Effector CD8-positive, alpha-beta T cell (primary cell): ENCODE data around the gene CHD1L.
"Not testable (repeated sequence)": the region's sequence is repeated elsewhere in the genome, so short reads cannot be mapped to it uniquely, and the experiment has no call there.

Experiments
- DNase-seq: peaks from one replicate; lab custom pipeline; 2025; lab: John Stamatoyannopoulos, UW
- total RNA-seq, 4 experiments: gene quantifications; one replicate each; lab custom pipeline; 2026; lab: John Stamatoyannopoulos, UW

The CHD1L gene
- 1.3 to 3.9 (median 3.1) reads per million in 4 experiments for total RNA-seq

DNA sequence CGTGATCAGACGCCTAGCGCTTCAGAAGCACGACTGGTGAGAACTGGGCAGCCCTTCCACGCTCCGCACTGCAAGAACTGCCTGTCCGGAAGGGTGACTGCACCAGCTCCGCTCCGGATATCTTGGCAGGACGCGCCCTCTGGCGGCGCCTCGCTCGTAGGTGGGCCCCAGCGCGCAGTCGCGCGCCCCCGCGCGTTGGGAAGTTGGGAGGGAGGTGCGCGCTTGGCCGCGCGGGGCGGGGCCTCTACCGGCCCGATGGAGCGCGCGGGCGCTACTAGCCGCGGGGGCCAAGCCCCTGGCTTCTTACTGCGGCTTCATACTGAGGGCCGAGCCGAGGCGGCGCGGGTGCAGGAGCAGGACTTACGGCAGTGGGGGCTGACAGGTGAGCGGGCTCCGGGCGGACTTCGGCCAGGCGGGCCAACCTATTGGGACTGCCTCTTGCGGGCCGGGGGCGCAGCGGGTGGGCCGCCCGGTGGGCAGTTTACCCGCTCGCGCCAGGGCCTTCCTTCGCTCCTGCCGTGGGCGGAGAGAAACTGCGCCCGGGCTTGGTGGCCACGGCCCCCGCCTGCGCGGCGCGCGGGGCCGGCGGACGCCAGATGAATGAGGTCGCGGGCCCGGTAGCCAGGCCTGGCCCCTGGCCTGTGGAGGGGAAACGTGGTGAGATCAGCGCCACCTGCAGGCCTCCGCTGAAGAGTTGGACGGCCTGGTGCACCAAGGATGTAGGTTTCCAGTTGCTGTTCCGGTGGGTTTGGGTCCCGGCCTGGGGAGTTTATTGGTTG lies at the start of gene CHD1L:
CHD1L (plus strand) TSS at position 236 of the 779 bp plus-strand sequence; CDS start at position 256, 20 bp downstream.
- DNase-seq: peak; percentile 81

DNA sequence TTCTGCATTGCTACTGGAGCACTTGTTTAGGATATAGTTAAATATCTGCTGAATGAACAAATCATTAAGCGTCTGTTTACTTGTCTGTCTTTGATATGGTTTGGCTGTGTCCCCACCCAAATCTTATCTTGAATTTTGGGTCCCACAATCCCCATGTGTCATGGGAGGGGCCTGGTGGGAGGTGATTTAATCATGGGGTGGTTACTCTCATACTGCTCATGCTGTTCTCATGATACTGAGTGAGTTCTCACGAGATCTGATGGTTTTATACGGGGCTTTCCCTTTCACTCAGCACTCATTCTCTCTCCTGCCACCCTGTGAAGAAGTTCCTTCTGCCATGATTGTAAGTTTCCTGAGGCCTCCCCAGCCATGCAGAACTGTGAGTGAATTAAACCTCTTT lies 45.2 kb upstream of the CHD1L start:
- DNase-seq: not testable (repeated sequence)

DNA sequence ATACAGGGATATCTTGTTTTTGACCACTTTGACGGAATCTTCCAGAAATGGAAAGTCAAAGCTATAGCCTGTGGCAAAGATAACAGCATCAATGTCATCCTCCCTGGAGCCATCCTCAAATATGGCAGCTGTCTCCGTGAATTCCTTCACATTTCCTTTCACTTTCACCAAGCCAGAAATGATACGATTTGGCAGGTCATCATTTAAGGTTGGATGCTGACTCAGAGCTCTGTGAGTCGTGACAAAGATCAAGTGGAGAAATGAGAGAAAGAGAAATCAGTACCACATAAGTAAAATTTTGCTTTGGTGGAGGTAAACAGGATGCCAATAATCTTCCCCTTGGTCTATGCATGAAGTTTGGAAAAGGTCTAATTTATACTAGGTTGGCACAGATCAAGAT lies 41.2 kb upstream of the CHD1L start:
- no peak for DNase-seq

- no peak for DNase-seq
Measured at GRCh38 chr1:147201786-147202185, 40.7 kb upstream of the CHD1L start.

GRCh38 chr1:147202576-147202975 lies 39.9 kb upstream of the CHD1L start:
- no peak for DNase-seq

GRCh38 chr1:147204080-147204479 lies 38.4 kb upstream of the CHD1L start:
- DNase-seq: no peak

GRCh38 chr1:147207192-147207591 lies 35.3 kb upstream of the CHD1L start:
- no peak for DNase-seq

DNA sequence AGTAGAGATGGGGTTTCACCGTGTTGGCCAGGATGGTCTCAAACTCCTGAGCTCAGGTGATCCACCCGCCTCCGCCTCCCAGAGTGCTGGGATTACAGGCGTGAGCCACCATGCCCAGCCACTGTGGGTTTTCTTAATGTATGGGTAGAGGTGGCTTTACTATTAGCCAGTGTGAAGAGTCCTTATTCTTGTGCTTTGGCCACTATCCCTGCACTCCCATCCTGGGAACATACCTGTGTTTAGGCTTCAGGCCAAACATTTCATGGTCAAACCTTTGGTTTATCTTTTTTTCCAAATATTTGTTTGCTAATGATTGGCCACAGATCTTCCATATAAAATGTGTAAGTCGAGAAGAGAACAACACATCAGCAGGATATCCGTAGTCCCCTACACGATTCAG lies 33.9 kb upstream of the CHD1L start:
- no peak for DNase-seq

GRCh38 chr1:147209825-147210821 lies 32.4 kb upstream of the CHD1L start:
- DNase-seq: no peak

GRCh38 chr1:147210987-147211386 lies 31.5 kb upstream of the CHD1L start:
- DNase-seq: no peak

DNA sequence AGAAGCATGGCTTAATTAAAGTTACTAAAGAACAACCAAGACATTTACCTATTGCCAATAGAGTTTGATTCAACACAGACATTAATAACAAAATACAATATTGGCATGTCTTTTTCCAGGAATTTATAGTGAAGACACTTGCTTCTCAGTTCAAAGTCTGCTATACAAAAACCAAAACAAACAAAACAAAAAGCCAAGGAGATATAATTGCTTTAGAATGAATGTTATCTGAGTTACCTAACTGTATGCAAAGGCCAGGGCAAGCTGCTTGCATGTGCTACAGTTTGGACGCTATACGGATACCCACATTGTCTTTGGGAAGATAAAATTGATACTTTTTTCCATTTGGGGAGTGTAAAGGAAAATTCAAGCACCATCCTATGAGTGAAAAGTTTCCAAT lies 30.9 kb upstream of the CHD1L start:
- no peak for DNase-seq

- DNase-seq: no peak
Measured at GRCh38 chr1:147213271-147213670, 29.2 kb upstream of the CHD1L start.

DNA sequence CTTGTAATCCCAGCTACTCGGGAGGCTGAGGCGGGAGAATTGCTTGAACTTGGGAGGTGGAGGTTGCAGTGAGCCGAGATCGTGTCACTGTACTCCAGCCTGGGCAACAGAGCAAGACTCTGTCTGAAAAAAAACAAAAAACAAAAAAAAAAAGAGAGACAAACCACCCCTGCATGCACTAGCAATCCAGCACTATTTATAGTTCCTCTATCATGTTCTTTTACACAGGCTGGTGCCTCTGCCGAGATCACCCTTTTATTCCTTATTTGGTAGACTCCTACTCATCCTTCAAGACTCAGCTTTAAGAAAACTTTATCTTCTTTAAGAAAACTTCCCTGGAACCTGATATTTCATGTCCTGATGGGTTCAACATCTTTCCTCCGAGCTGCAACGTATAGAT lies 28.2 kb upstream of the CHD1L start:
- no peak for DNase-seq

DNA sequence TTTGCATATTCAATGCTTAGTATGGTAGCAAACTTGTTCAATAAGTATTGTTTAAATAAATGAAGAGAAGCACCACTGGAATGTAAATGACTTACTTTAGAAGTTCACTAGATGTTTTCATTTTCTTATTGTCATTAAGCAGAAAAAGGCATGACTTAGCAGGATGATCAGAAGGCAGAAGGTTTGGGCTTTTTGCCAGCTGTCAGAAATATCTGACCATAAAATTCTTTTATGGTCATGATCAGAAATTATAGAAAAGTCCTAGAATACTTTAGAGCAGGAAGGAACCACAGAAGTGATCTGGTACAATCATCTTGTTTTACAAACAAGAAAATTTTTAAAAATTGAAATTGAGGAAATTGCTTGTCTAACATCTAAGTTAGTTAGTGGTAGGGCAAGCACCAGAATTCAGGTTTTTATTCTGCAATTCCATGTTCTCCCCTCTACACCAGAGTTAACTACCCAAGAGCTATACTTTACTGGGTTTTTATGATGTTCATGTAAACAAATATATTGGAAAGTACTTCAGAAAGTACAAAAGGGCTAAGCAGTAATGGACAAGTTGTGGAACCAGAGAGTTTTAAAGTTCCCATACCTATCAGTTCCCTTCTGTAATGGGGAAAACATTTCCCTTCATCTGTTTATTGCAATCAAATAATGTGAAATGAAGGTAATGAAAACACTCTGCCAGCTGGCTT lies 27.5 kb upstream of the CHD1L start:
- no peak for DNase-seq

GRCh38 chr1:147215540-147215916 lies 27.0 kb upstream of the CHD1L start:
- DNase-seq: no peak

- DNase-seq: no peak
Measured at GRCh38 chr1:147216124-147216523, 26.4 kb upstream of the CHD1L start.

DNA sequence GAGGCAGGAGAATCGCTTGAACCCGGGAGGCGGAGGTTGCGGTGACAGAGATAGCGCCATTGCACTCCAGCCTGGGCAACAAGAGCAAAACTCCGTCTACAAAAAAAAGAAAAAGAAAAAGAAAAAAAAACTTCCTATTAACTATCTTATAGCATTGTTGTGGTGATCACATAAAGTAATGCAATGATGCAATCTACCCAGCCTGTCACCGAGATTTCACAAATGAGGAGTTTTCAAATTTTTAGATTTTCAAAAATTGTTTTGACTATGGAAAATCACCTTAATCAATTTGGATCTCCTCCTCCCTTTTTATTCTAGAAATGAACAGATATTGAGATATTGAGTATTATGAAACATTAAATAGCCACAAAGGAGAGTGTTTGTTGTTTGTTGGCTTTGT lies 25.3 kb upstream of the CHD1L start:
- no peak for DNase-seq

DNA sequence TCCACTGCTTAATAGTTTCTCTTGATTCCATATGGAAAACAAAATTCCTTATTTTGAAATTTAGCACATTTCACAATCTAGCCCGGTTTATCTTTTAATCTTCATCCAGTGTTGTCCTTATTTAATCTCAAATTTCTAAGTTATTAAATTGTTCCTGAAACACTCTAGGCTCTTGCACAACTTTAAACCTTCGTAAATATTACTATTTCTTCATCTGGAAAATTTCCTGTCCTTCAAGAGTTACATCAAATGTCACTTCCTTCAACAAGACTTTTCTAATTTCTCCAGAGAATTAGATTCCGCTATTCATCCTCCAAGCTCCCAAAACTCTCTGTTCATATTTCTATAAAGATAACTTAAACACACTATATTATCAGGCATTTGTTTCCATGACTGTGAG lies 23.9 kb upstream of the CHD1L start:
- no peak for DNase-seq

DNA sequence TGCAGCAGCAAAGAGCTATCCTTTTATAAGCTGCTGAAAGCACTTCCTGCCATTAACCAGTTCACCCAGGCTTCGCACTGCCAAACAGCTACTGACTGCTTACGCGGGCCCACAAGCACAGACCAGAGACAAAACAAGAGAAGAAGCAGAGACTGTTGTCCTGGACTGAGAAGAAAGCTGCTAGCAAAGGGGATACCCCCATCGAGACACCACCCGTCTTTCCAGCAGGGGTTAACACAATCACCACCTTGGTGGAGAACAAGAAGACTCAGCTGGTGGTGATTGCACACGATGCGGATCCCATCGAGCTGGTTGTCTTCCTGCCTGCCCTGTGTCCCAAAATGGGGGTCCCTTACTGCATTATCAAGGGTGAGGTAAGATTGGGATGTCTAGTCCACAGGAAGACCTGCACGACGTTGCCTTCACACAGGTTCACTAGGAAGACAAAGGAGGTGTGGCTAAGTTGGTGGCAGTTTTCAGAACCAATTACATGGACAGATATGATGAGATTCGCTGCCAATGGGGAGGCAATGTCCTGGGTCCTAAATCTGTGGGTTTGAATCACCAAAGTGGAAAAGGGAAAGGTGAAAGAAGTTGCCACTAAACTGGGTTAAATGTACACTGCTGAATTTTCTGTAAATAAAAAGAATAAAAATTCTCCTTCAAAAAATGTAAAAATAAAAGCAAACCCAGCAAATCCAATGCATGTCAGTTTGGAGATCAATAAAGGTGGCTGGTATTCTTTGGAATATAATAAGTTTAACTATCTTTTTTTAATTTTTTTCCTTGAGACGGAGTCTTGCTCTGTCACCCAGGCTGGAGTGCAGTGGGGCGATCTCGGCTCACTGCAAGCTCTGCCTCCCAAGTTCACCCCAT lies 18.5 kb upstream of the CHD1L start:
- DNase-seq: no peak

DNA sequence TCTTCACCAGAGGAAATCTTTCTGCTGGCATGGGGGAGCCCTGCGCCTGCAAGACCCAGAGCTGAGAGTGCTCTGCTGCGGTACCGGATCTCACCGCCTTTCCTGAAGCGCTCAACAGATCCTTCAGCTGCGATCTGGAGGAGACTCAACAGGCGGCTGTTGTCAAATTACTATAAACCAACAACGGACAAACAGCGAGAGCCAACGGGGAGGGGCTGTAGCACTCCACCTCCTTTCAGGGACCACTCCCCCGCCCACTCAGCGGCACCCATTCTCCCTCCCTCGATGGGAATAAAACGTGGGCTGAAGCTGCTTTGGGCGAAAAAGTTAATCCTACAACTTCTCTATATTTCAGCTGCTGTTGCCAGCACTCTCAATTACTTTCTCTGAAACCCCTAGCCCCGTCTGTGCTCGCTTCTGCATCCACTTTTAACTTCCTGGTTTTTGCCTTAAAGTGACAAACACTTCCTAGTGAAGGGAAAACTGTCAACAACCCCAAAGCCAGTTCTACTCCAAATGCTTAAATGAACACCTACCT lies 17.2 kb upstream of the CHD1L start, which contains the start of gene FMO5:
FMO5 (minus strand) TSS at position 147 of the 538 bp plus-strand sequence. CDS start 310 bp downstream, outside the sequence.
- peak; percentile 20 for DNase-seq

DNA sequence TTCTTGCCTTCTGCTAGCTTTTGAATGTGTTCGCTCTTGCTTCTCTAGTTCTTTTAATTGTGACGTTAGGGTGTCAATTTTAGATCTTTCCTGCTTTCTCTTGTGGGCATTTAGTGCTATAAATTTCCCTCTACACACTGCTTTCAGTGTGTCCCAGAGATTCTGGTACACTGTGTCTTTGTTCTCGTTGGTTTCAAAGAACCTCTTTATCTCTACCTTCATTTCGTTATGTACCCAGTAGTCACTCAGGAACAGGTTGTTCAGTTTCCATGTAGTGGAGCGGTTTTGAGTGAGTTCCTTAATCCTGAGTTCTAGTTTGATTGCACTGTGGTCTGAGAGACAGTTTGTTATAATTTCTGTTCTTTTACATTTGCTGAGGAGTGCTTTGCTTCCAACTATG lies 11.5 kb upstream of the CHD1L start:
- DNase-seq: not testable (repeated sequence)
